ENCODE data around the gene TBP.

The TBP gene

GRCh38 chr6:170590725-170591124 is 36.6 kb downstream of the TBP start:
- no peak overlapping the region for H3K4me2 ChIP-seq (ENCODE audit: low read length)
- H3K27me3 ChIP-seq (ENCODE audit: control insufficient read depth, low read length), result no peaks in the 10 kb centered on the region
- no peak overlapping the region for H3K4me3 ChIP-seq (ENCODE audit: low read length)
- no peaks in the 10 kb centered on the region for H3F3A ChIP-seq (ENCODE audit: control insufficient read depth, insufficient read depth)
- H3K79me2 ChIP-seq (ENCODE audit: control insufficient read depth, low read length), result no peaks in the 10 kb centered on the region; the same call in 1 of the 2 replicates
- no peaks in the 10 kb centered on the region for H3K36me3 ChIP-seq (ENCODE audit: control insufficient read depth, low read length)
- H3K9me2 ChIP-seq (replicated peaks; ENCODE audit: control insufficient read depth, low read length), result no peaks in the 10 kb centered on the region
- peaks cover 3% of the 10 kb centered on the region; the same call in 1 of the 2 replicates for H3K9me3 ChIP-seq (ENCODE audit: control insufficient read depth, insufficient read depth, low read length)
- H3K27ac ChIP-seq (ENCODE audit: low read depth, low read length), result no peak overlapping the region
- H3K4me1 ChIP-seq (ENCODE audit: control insufficient read depth, low read length), result peaks cover 2% of the 10 kb centered on the region
- H4K20me1 ChIP-seq (ENCODE audit: control insufficient read depth, insufficient read depth, low read depth, low read length), result no peaks in the 10 kb centered on the region
- no peak for TF ChIP-seq EZH2phosphoT487 (IDR thresholded peaks at IDR 0.05; ENCODE audit: borderline replicate concordance, low read length)
- TF ChIP-seq CTCF (IDR thresholded peaks at IDR 0.05; ENCODE audit: low read depth, low read length, poor library complexity, severe bottlenecking), result no peak

GRCh38 chr6:170596426-170596825 is 42.3 kb downstream of the TBP start:
- H3K9me2 ChIP-seq (replicated peaks; ENCODE audit: control insufficient read depth, low read length), result no peaks in the 10 kb centered on the region
- H3K27ac ChIP-seq (ENCODE audit: low read depth, low read length), result no peak overlapping the region
- H4K20me1 ChIP-seq (ENCODE audit: control insufficient read depth, insufficient read depth, low read depth, low read length), result no peaks in the 10 kb centered on the region
- no peaks in the 10 kb centered on the region for H3K4me1 ChIP-seq (ENCODE audit: control insufficient read depth, low read length)
- H3K4me3 ChIP-seq (ENCODE audit: low read length), result no peak overlapping the region
- H3K27me3 ChIP-seq (ENCODE audit: control insufficient read depth, low read length), result 0 out of 2 replicates have a peak, but pooled peaks cover 6% of the 10 kb centered on the region
- no peaks in the 10 kb centered on the region for H3K9me3 ChIP-seq (ENCODE audit: control insufficient read depth, insufficient read depth, low read length)
- no peaks in the 10 kb centered on the region for H3K79me2 ChIP-seq (ENCODE audit: control insufficient read depth, low read length)
- no peaks in the 10 kb centered on the region for H3F3A ChIP-seq (ENCODE audit: control insufficient read depth, insufficient read depth)
- TF ChIP-seq CTCF (IDR thresholded peaks at IDR 0.05; ENCODE audit: low read depth, low read length, poor library complexity, severe bottlenecking), result no peak
- TF ChIP-seq EZH2phosphoT487 (IDR thresholded peaks at IDR 0.05; ENCODE audit: borderline replicate concordance, low read length), result no peak
- no peak overlapping the region for H3K4me2 ChIP-seq (ENCODE audit: low read length)
- H3K36me3 ChIP-seq (ENCODE audit: control insufficient read depth, low read length), result no peaks in the 10 kb centered on the region

GRCh38 chr6:170597278-170597677 is 43.1 kb downstream of the TBP start:
- H3K4me2 ChIP-seq (ENCODE audit: low read length), result no peak overlapping the region
- H3K27ac ChIP-seq (ENCODE audit: low read depth, low read length), result no peak overlapping the region
- H3F3A ChIP-seq (ENCODE audit: control insufficient read depth, insufficient read depth), result no peaks in the 10 kb centered on the region
- H3K9me2 ChIP-seq (replicated peaks; ENCODE audit: control insufficient read depth, low read length), result no peaks in the 10 kb centered on the region
- no peak overlapping the region for H3K4me3 ChIP-seq (ENCODE audit: low read length)
- no peaks in the 10 kb centered on the region for H4K20me1 ChIP-seq (ENCODE audit: control insufficient read depth, insufficient read depth, low read depth, low read length)
- H3K27me3 ChIP-seq (ENCODE audit: control insufficient read depth, low read length), result 0 out of 2 replicates have a peak, but pooled peaks cover 6% of the 10 kb centered on the region
- no peaks in the 10 kb centered on the region for H3K4me1 ChIP-seq (ENCODE audit: control insufficient read depth, low read length)
- no peaks in the 10 kb centered on the region for H3K9me3 ChIP-seq (ENCODE audit: control insufficient read depth, insufficient read depth, low read length)
- H3K79me2 ChIP-seq (ENCODE audit: control insufficient read depth, low read length), result no peaks in the 10 kb centered on the region
- TF ChIP-seq CTCF (IDR thresholded peaks at IDR 0.05; ENCODE audit: low read depth, low read length, poor library complexity, severe bottlenecking) (no peak), EZH2phosphoT487 (IDR thresholded peaks at IDR 0.05; ENCODE audit: borderline replicate concordance, low read length) (no peak)
- H3K36me3 ChIP-seq (ENCODE audit: control insufficient read depth, low read length), result no peaks in the 10 kb centered on the region
